GM19455 (cell line): ENCODE results near the gene CDCP2.
"Not testable (repeated sequence)": the region's sequence is repeated elsewhere in the genome, so short reads cannot be mapped to it uniquely, and the experiment has no call there.

Experiments used
- ATAC-seq: cut with Tn5 transposase; IDR thresholded peaks from one replicate; pipeline ENCODE4 v1.9.1; 2021; ENCODE audit not compliant: unreplicated experiment

CDCP2 gene

DNA sequence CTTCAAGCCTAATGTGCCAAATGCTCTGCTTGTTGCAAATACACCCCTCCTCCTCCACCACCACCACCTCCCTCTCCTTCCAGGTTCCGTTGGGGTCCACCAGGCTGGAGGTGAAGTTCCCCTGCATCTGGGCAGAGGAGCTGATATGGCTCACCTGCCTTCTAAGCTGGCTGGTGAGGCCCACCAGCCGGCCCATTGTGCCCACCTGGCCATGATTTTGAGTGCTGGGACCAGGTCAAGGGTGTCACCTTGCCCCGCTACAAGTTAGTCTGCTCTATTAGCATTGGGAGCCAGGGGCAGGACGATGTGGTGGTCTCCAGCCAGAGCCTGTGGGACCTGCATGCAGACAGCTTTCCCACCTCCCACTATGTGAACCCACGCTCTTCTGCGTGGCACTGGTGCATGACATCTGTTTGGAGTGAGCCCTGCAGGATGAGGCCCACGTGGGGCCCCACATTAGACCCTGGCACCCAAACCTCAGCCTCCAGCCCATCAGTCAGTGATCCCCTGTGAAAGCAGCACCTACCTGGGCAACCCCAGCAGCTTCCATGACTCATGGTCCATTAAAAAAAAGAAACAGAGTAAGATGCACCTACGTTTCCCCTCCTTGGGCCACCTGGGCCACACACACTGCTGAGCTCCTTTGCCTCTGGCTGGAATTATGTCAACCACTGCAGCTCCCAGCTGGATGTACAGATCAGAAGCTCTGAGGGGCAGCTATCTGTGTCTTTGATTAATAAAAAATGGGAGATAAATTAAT is 15.6 kb upstream of the CDCP2 start:
- ATAC-seq: no peak

- ATAC-seq: no peak
Observed at GRCh38 chr1:54167422-54168139, 14.8 kb upstream of the CDCP2 start.

DNA sequence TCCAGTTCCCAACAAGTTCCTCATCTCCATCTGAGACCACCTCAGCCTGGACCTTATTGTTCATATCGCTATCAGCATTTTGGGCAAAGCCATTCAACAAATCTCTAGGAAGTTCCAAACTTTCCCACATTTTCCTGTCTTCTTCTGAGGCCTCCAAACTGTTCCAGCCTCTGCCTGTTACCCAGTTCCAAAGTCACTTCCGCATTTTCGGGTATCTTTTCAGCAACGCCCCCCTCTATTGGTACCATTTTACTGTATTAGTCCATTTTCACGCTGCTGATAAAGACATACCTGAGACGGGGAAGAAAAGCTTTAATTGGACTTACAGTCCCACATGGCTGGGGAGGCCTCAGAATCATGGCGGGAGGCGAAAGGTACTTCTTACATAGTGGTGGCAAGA is 13.6 kb upstream of the CDCP2 start:
- ATAC-seq: not testable (repeated sequence)

DNA sequence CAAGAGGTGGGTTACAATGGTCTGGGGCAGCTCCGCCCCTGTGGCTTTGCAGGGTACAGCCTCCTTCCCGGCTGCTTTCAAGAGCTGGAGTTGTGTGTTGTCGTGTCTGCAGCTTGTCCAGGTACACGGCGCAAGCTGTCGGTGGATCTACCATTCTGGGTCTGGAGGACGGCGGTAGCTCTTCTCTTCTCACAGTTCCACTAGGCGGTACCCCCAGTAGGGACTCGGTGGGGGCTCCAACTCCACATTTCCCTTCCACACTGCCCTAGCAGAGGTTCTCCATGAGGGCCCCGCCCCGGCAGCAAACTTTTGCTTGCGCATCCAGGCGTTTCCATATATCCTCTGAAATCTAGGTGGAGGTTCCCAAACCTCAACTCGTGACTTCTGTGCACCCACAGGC is 12.3 kb upstream of the CDCP2 start:
- no peak for ATAC-seq

DNA sequence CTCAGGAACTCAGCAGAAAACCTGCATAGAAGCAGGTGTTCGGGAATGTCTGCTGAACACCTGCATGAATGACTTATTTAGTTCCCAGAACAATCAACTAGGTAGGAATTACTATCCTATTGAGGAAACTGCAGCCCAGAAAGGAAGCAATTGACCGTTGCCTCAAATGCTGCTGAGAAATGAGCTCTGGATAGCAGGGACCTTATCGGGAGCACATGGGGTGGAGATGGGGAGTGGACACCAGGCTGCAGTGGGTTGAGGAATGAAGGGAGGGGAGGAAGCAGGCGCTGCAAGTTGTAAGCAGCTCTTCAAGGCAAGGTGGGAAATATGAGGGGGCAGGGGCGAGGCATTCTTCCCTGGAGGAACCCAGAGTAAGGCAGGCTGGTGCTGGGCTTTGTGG is 10.8 kb upstream of the CDCP2 start:
- no peak for ATAC-seq

GRCh38 chr1:54163051-54163450 is 10.3 kb upstream of the CDCP2 start:
- no peak for ATAC-seq

DNA sequence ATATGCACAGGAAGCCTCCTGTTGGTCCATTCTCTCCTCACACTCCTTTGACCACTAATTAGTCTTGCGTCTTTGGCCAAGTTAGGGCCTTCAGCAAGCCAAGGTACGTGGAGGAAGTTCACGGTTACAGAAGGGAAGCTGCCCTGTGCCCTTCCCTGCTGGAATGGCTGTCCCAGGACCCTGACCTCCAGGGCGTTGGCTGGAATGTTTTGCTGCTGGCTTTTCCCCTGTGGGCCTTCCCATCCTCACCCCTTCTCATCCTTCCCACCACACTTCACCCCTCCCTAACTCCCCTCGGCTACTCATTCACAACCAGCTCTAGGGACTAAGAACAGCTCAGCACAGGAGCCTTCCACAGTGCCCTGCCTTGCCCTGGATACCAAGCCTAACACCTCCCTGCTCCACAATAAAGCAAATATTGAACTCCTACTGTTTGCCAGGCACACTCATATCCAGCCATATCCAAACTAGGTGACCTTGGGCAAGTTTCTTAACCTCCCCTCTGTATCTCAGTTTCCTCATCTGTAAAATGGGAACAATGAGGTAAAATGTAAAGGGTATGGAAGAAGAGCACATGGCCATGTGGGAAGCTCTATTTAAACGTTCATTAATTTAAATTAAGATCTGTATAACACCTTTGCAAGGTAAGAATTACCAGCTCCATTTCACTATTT is 8.8 kb upstream of the CDCP2 start:
- ATAC-seq: no peak

DNA sequence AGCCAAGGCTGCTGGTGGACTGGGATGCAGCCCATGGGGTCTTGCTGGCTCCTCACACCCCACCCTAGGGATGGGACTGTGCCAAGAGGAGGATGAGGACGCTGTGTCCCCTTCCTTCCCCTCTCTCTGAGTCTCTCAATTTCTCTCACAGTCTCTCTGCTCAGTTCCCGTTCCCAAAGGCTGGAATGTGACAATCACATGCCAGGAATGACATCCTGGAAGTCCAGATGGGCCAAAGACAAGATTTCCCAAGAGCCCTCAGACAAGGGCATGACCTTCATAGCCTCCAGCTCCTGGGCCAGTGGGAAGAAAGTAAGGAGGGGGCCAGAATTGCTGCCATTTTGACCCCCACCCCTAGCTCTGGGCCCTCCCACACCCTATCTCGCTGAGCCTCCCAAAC is 7.6 kb upstream of the CDCP2 start:
- ATAC-seq: no peak

GRCh38 chr1:54159733-54160316 is 7.0 kb upstream of the CDCP2 start:
- no peak for ATAC-seq

GRCh38 chr1:54158071-54158470 is 5.3 kb upstream of the CDCP2 start:
- ATAC-seq: no peak

GRCh38 chr1:54157401-54157800 is 4.6 kb upstream of the CDCP2 start:
- no peak for ATAC-seq

DNA sequence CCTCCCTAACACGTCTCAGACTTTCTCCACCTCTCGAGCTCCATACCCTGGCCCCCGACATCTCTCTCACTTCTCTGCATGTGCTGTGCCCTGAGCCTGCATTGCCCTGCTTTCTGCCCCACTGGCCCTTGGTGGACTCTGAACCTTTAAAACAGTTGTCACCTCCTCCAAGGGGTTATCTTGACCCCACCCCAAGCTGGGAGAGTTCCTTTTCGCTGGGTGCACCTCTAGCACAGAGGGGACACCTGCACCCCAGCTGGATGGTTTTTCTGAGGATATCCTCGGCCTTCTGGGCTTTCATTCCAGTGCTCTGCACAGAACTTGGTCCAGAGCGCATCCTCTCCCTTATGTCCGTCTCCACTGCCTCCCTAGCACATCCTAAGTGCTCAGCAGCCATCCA is 4.2 kb upstream of the CDCP2 start:
- ATAC-seq: no peak

- ATAC-seq: no peak
Observed at GRCh38 chr1:54156201-54156600, 3.4 kb upstream of the CDCP2 start.

DNA sequence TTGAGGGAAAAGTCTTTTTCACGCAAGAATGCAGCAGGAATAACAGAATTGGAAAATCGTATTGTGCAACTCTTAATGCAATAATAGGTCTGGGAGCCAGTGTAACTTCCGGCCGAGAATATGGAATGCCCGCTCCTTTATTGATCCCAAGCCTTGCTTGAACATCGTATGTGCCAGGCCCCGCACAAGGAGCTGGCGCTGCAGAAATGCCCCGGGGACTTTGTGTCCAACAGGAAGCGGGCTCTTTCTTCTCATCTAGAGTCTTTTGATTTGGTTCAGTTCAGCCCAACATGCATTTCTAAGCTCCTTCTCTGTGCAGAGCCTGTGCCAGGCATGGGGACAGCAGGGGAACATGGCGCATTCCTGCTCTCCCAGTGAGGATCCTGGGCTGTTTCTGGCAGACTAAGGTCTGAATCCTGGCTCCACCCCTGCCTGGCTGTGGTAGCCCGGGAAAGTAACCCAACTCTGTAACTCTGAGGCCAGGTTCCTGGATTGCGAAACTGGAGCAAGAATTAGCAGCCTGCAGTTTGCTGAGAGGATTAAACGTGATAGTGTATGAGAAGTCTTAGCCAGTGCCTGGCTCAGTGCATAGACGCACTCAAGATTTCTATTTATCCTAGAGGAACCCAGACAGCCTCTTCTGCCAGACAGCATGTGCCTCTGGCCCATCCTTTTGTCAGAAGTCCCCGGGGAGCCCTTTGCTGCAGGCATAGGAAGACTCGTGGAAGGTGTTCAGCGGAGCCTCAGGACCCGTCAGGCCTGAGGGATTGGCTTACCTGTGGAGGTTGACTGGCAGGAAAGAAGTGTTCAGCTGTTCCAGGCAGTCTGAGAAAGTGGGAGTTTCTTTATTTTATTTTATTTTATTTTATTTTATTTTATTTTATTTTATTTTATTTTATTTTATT is 987 bp upstream of the CDCP2 start:
- ATAC-seq: no peak

GRCh38 chr1:54151013-54151412 is 1.8 kb downstream of the CDCP2 start:
- ATAC-seq: no peak

GRCh38 chr1:54149734-54150133 is 3.1 kb downstream of the CDCP2 start:
- ATAC-seq: no peak

DNA sequence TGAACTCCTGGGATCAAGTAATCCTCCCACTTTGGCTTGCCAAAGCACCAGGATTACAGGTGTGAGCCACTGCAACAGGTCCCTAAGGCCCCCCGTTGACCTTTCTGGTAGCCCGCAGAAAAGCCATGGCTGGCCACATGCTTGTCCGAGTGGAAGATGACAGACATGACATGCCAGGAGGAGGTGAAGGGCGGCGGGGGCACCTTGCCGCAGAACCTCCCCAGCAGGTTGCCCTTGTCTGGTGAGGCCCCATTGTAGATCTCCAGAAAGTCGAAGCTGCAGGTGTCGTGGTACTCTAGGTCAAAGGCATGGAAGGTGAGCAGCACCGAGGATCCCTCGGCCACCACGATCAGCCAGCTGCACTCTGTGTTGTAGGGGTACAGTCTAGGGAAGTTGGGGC is 8.4 kb downstream of the CDCP2 start:
- no peak for ATAC-seq

GRCh38 chr1:54142146-54142900 is 10.5 kb downstream of the CDCP2 start:
- no peak for ATAC-seq

GRCh38 chr1:54139711-54140110 is 13.1 kb downstream of the CDCP2 start:
- no peak for ATAC-seq

- ATAC-seq: no peak
Observed at GRCh38 chr1:54138994-54139393, 13.8 kb downstream of the CDCP2 start.
